Embryonic facial prominence (tissue), 1 donor: ENCODE data around the gene TET2.
A peak's percentile ranks its signal among the peaks of the same experiment; 100 is the strongest.

Experiments used
- DNase-seq: peaks from one replicate; pipeline ENCODE4 v3.0.0-alpha.2; 2016; ENCODE audit errors: extremely low spot score

The TET2 gene

GRCh38 chr4:105140684-105141490, 5.8 kb upstream of the TET2 start:
- DNase-seq: no peak

- DNase-seq: no peak
Observed at GRCh38 chr4:105145156-105145902, 1.3 kb upstream of the TET2 start.

- DNase-seq: no peak
Observed at GRCh38 chr4:105145903-105146275, 787 bp upstream of the TET2 start.

- no peak for DNase-seq
Observed at GRCh38 chr4:105147016-105147552, 408 bp downstream of the TET2 start.

- DNase-seq: no peak
Observed at GRCh38 chr4:105147553-105148161, 981 bp downstream of the TET2 start.

- DNase-seq: no peak
Observed at GRCh38 chr4:105148356-105148755, 1.7 kb downstream of the TET2 start.

GRCh38 chr4:105148776-105149175, 2.1 kb downstream of the TET2 start:
- DNase-seq: no peak

- DNase-seq: no peak
Observed at GRCh38 chr4:105149771-105150170, 3.1 kb downstream of the TET2 start.

GRCh38 chr4:105150503-105150902, 3.8 kb downstream of the TET2 start:
- no peak for DNase-seq

- no peak for DNase-seq
Observed at GRCh38 chr4:105153749-105154148, 7.1 kb downstream of the TET2 start.

- DNase-seq: no peak
Observed at GRCh38 chr4:105154576-105154975, 7.9 kb downstream of the TET2 start.

- no peak for DNase-seq
Observed at GRCh38 chr4:105155426-105155825, 8.8 kb downstream of the TET2 start.

- DNase-seq: no peak
Observed at GRCh38 chr4:105158837-105159236, 12.2 kb downstream of the TET2 start.

GRCh38 chr4:105162123-105162796, 15.6 kb downstream of the TET2 start:
- no peak for DNase-seq

- DNase-seq: no peak
Observed at GRCh38 chr4:105164548-105164947, 17.9 kb downstream of the TET2 start.

GRCh38 chr4:105166066-105166465, 19.4 kb downstream of the TET2 start:
- no peak for DNase-seq

GRCh38 chr4:105170711-105171110, 24.0 kb downstream of the TET2 start:
- DNase-seq: no peak

- DNase-seq: no peak
Observed at GRCh38 chr4:105171912-105172311, 25.2 kb downstream of the TET2 start.

- DNase-seq: no peak
Observed at GRCh38 chr4:105174098-105174497, 27.4 kb downstream of the TET2 start.

GRCh38 chr4:105179539-105180401, 33.1 kb downstream of the TET2 start:
- no peak for DNase-seq

GRCh38 chr4:105181259-105181658, 34.6 kb downstream of the TET2 start:
- peak; percentile 6 for DNase-seq
